HG03045 (cell line): ENCODE data around the gene SCAF1.
A peak's percentile ranks its signal among the peaks of the same experiment; 100 is the strongest.
"Not testable (repeated sequence)": the region's sequence is repeated elsewhere in the genome, so short reads cannot be mapped to it uniquely, and the experiment has no call there.

Experiments
- ATAC-seq: cut with Tn5 transposase; IDR thresholded peaks from one replicate; pipeline ENCODE4 v1.9.1; 2021; ENCODE audit warnings: mild to moderate bottlenecking, moderate library complexity; ENCODE audit not compliant: unreplicated experiment

SCAF1 gene

DNA sequence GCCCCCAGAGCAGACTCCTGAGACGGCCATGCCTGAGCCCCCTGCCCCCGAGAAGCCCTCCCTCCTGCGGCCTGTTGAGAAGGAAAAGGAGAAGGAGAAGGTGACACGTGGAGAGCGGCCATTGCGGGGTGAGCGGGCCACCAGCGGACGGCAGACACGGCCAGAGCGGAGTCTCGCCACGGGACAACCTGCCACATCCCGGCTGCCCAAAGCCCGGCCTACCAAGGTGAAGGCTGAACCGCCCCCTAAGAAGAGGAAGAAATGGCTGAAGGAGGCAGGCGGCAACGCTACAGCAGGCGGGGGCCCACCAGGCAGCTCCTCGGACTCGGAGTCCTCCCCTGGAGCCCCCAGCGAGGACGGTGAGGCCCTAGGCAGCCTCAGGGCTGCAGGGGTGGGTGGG is 26.1 kb upstream of the SCAF1 start:
- ATAC-seq: no peak

GRCh38 chr19:49616532-49616931 is 25.5 kb upstream of the SCAF1 start:
- no peak for ATAC-seq

DNA sequence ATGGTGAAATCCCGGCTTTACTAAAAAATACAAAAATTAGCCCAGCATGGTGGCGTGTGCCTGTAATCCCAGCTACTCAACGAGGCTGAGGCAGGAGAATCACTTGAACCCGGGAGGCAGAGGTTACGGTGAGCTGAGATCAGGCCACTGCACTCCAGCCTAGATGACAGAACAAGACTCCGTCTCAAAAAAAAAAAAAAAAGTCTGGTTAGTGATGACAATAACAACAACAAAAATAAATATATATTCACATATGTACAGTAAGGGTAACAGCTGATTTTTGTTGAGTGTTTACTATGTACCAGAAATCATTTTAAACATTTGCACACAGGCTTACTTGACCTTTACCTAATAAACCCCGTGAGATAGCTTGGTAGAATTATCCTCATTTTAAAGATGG is 25.1 kb upstream of the SCAF1 start:
- no peak for ATAC-seq

DNA sequence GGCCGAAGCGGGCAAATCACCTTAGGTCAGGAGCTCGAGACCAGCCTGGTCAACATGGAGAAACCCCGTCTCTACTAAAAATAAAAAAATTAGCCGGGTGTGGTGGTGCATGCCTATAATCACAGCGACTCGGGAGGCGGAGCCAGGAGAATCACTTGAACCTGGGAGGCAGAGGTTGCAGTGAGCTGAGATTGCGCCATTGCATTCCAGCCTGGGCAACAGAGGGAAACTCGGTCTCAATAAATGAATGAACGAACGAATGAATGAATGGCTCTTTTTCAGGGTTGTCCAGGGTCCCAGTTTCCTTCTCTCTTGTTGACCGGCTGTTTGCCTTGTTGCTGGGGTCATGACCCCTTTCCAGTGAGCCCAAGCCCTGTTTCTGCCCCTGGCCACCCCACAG is 24.1 kb upstream of the SCAF1 start:
- not testable (repeated sequence) for ATAC-seq

DNA sequence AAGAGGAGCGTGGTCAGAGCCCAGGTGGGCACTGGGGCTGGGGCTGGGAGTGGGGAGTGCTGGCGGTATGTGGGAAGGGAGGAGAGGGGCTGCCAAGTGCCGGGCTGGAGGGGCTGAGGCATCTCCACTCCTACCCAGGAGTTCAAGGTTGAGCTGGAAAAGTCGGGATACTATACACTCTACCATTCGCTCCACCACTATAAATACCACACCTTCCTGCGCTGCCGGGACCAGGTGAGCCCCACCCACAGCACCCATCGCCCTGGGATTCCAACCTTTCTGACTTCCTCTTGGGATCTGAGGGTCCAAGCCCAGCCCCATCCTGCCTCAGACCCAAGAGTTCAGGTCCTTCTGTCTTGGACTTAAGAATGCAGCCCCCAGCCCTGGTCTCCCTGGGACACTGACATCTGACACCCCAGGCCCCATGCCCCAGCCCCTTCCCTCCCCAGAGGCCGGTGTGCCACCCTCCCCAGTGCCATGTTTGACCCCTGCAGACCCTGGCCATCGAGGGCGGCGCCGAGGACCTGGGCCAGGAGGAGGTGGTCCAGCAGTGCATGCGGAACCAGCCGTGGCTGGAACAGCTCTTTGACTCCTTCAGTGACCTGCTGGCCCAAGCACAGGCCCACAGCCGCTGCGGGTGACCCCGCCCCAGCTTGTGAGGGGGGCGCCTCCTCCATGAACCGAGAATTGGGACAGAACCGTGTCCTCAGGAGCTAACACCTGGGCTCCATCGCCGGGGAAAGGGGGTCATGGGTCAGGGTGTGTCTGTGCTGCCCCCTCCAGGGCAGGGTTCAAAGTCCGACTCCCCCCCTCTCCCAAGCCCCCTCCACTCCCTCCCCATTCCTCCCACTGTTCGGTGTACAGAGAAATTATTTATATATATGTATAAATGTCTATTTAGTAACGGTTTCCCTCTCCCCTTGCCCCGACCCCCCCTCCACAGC is 16.8 kb upstream of the SCAF1 start:
- no peak for ATAC-seq

DNA sequence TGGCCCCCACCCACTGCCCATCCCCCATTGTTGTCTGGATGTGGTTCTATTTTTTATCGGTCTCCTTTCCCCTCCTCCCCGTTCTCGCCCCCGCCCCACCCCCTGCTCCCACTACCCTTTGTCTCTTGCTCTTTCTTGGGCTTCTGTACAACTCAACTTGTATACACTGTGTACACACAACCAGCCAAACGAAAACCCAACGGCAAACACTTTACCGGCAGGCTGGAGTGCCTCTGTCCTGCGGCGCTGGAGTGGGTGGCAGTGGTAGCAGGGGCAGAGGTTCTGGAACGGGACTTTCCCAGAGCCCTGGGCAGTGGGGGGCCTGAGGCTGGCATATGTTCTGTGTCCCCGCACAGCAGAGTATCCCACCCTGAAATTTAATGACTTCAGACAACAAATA is 15.8 kb upstream of the SCAF1 start:
- ATAC-seq: no peak

- no peak for ATAC-seq
These were observed 12.3 kb upstream of the SCAF1 start for GRCh38 chr19:49629659-49630058.

DNA sequence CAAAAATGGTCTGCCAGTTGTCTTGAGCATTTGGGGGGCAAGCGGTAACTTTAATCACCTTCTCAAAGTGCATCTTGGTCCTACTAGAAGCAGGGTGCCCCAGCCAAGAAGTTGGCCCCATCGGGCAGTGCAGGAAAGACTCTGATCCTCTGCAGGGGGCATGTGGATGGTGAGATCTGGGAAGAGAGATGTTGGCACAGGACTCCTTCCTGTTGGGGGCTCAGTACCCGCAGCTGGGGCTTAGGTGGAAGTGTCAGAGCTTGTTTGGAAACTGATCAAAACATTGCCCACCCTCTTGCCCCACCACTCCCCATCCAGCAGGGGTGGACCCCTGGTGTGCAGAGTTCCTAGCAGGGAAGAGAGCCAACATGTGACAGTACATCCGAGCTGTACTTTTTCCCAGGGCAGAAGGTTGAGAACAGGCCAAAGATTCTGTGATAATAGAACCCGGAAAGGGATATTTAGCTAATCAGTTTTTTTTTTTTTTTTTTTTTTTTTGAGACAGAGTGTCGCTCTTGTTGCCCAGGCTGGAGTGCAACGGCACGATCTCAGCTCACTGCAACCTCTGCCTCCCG is 10.9 kb upstream of the SCAF1 start:
- no peak for ATAC-seq

DNA sequence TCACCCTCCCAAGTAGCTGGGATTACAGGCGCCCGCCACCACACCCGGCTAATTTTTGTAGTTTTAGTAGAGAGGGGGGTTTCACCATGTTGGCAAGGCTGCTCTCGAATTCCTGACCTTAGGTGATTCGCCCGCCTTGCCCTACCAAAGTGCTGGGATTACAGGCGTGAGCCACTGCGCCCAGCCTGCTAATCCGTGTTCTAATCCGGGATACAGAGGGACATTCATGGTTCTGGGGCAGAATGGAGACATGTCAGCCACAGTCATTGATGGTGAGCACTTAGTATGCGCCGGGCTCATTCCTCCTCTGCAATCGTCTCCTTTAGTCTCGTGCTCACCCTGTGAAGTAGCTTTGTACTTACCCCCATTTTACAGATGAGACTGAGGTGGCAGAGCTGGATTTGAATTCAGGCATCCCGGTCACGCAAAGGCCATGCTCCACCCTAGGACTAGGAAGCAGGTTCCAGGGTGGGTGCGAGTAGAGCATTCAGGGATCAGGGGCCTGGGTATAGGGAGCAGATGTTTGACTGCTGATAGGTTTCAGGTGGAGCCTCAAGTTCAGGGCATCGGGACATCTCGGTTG is 10.3 kb upstream of the SCAF1 start:
- no peak for ATAC-seq

DNA sequence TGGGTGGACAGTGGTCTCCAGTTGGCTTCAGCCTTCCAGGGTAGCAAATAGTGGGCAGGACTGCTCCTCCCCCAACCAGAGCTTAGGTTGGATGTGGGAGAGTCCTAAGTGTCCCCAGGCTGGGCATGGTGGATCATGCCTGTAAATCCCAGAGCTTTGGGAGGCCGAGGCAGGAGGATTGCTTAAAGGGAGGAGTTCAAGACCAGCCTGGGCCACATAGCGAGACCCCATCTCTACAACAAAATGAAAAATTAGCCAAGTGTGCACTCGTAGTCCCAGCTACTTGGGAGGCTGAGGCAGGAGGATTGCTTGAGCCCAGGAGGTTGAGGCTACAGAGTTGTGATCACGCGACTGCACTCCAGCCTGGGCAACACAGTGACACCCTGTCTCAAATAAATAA is 9.4 kb upstream of the SCAF1 start:
- no peak for ATAC-seq

- ATAC-seq: not testable (repeated sequence)
These were observed 8.7 kb upstream of the SCAF1 start for GRCh38 chr19:49633273-49633672.

GRCh38 chr19:49635530-49636232 is 6.3 kb upstream of the SCAF1 start:
- ATAC-seq: no peak

DNA sequence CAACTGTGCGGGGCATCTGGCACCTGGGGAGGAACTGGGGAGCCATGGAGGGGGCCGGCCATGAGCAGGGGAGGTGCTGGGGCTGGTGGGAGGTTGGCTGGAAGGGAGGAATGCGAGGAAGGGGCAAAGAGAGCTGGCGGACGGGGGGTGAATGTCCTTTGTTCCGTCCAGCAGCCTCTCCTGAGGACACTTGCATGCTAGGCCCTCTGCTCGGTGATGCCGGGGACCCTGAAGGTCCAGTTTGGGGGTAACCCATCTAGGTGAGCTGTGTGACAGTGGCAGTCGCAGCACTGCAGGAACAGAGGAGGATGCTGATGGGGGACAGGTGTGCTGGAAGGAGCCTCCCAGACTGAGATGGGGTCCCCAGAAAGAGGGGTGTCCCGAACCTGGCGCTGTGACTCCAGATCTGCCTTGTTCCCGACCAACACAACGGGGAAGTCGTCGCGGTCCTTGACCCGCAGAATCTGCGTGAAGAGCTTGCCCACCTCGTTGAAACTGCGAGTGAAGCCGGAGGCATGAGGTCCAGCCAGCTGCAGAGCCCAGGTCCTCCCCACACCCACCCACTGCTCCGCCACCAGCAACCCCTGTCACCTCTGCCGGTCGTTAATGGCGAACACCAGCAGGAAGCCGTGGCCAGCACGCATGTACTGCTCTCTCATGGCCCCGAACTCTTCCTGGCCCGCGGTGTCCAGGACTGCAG is 5.6 kb upstream of the SCAF1 start:
- ATAC-seq: no peak

GRCh38 chr19:49637821-49638738 is 3.9 kb upstream of the SCAF1 start:
- ATAC-seq: no peak

GRCh38 chr19:49639401-49640112 is 2.5 kb upstream of the SCAF1 start:
- ATAC-seq: no peak

GRCh38 chr19:49640113-49640898 is 1.7 kb upstream of the SCAF1 start, which contains the start of gene RRAS:
Gene RRAS (minus strand): TSS chr19:49640143. CDS start chr19:49640098, 45 bp downstream.
- ATAC-seq: peak; percentile 55

DNA sequence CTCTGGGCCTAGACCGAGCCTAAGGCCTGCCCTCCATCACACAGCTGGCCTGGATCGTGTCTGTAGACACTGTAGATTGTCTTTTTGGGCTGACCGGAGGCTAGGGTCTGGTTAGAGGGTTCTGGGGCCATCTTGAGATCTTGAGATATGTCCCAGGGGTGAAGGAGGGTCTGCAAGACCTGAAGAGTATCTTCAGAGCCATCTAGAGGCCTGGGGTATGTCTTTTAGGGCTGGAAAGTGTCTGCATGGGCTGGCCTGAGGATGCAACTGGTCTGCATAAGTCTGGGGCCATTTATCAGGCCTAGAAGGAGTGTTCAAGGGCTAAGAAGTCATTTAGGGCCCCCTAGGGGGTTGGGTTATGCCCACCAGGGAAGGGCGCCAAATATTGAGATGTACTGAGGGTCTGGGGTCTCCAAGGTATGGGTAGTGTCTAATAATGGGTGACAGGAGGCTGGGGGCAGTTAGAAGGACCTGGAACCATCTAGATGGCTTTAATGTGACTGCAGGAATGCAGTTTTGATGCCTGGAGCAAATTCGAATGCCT is 555 bp downstream of the SCAF1 start:
- no peak for ATAC-seq

DNA sequence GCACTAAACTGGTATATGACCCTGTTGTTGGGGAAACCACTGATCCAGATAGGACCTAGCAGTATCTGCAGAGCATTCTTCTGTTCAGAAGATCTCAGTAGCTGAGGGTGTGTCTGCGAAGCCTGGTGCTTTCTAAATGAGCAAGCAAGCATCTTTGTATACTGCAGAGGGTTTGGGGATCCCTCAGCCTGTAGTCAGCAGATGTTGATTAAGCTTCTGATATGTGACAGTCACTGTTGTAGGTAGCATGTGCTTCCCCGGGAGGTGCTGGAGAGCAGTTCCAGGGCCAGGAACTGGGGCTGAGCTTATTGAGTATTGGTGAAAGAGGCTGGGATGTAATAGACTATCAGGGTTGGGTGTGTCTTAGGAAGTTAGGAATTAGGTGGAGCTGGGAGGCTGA is 1.5 kb downstream of the SCAF1 start:
- no peak for ATAC-seq
